IMR-90 (cell line): ENCODE data around the gene SPOUT1. TPM values are rescaled to one million over a fixed set of nuclear protein-coding genes. Genes with fewer than 3 reads are reported as not detected.

ENCODE experiments used
- ATAC-seq: fragments of 200-7000 bp; cut with Tn5 transposase; 2 replicates; pipeline ENCODE4 v1.9.1; 2020; ENCODE audit warnings: low read depth, mild to moderate bottlenecking, moderate library complexity
- BruUV-seq: library from RNA; stranded (reverse); fragments of 400-500 nt; replicated peaks from 2 replicates; lab custom pipeline; 2021; lab: Mats Ljungman, UMichigan
- CTCF ChIA-PET: fragments of 300-600 bp; formaldehyde crosslinking; extraction: SDS; loops from one replicate; lab custom pipeline; 2021; ENCODE audit warnings: antibody characterized with exemption; lab: Yijun Ruan, JAX
- POLR2A ChIA-PET: fragments of 300-600 bp; sonication (Branson Sonifier 250); formaldehyde crosslinking; loops from one replicate; lab custom pipeline; 2022; ENCODE audit warnings: antibody characterized with exemption; ENCODE audit not compliant: unreplicated experiment; lab: Charles Lee
- DNase-seq: peaks from one replicate; pipeline ENCODE4 v3.0.0; 2013
- H2AFZ ChIP-seq: replicated peaks from 2 replicates; pipeline ENCODE3; 2013; ENCODE audit warnings: low read length, mild to moderate bottlenecking; ENCODE audit not compliant: poor library complexity
- H2AK5ac ChIP-seq: 2 replicates; pipeline ENCODE4 v1.6.1; 2013; ENCODE audit warnings: low read depth, low read length, inconsistent platforms
- H2AK9ac ChIP-seq: replicated peaks from 2 replicates; pipeline ENCODE3; 2013; ENCODE audit warnings: mild to moderate bottlenecking, low read depth, low read length, moderate library complexity; ENCODE audit not compliant: poor library complexity
- H2BK120ac ChIP-seq: 2 replicates; pipeline ENCODE4 v1.6.1; 2013; ENCODE audit warnings: low read depth, low read length, inconsistent platforms
- H2BK15ac ChIP-seq: 3 replicates; pipeline ENCODE4 v1.6.1; 2013; ENCODE audit warnings: low read depth, low read length, inconsistent platforms
- H2BK20ac ChIP-seq: 2 replicates; pipeline ENCODE4 v1.6.1; 2013; ENCODE audit warnings: low read depth, mild to moderate bottlenecking, inconsistent platforms, low read length, moderate library complexity
- H2BK5ac ChIP-seq: 2 replicates; pipeline ENCODE4 v1.6.1; 2013; ENCODE audit warnings: mild to moderate bottlenecking, low read depth, low read length, inconsistent platforms; ENCODE audit not compliant: poor library complexity, severe bottlenecking
- H3K14ac ChIP-seq: replicated peaks from 2 replicates; pipeline ENCODE4 v1.6.1; 2013; ENCODE audit warnings: low read depth, low read length, inconsistent platforms
- H3K18ac ChIP-seq: 2 replicates; pipeline ENCODE4 v1.6.1; 2013; ENCODE audit warnings: low read depth, low read length, control low read depth
- H3K23ac ChIP-seq: 2 replicates; pipeline ENCODE4 v1.6.1; 2013; ENCODE audit warnings: low read depth, low read length, inconsistent platforms
- H3K27ac ChIP-seq: 2 replicates; pipeline ENCODE4 v1.5.1; 2013; ENCODE audit warnings: mild to moderate bottlenecking, control low read depth, low read length; ENCODE audit not compliant: insufficient read depth
- H3K27me3 ChIP-seq: 2 replicates; pipeline ENCODE4 v1.6.1; 2013; ENCODE audit warnings: low read length; ENCODE audit not compliant: control insufficient read depth, insufficient read depth
- H3K36me3 ChIP-seq: 2 replicates; pipeline ENCODE4 v1.6.1; 2013; ENCODE audit warnings: low read length, mixed read lengths; ENCODE audit not compliant: control insufficient read depth, insufficient read depth
- H3K4ac ChIP-seq: 2 replicates; pipeline ENCODE4 v1.6.1; 2013; ENCODE audit warnings: low read depth, low read length, inconsistent platforms
- H3K4me1 ChIP-seq: 2 replicates; pipeline ENCODE4 v1.6.1; 2013; ENCODE audit warnings: low read length, mixed read lengths; ENCODE audit not compliant: control insufficient read depth, insufficient read depth
- H3K4me2 ChIP-seq: 2 replicates; pipeline ENCODE4 v1.6.1; 2013; ENCODE audit warnings: low read depth, mild to moderate bottlenecking, control low read depth, low read length, moderate library complexity
- H3K4me3 ChIP-seq: 2 replicates; pipeline ENCODE4 v1.5.1; 2013; ENCODE audit warnings: low read depth, mild to moderate bottlenecking, control low read depth, low read length, moderate library complexity; ENCODE audit not compliant: insufficient read depth
- H3K56ac ChIP-seq: 2 replicates; pipeline ENCODE4 v1.6.1; 2013; ENCODE audit warnings: low read length, inconsistent platforms; ENCODE audit not compliant: insufficient read depth; ENCODE audit errors: extremely low read depth
- H3K79me1 ChIP-seq, 2 experiments: 2 replicates each; pipeline ENCODE4 v1.6.1; 2013; ENCODE audit warnings: low read length in 2 of 2, inconsistent platforms in 1 of 2, low read depth in 1 of 2
- H3K9ac ChIP-seq: 2 replicates; pipeline ENCODE4 v1.6.1; 2013; ENCODE audit warnings: low read depth, low read length, control low read depth
- H3K9me1 ChIP-seq: 2 replicates; pipeline ENCODE4 v1.6.1; 2013; ENCODE audit warnings: low read length, inconsistent platforms; ENCODE audit not compliant: insufficient read depth
- H3K9me3 ChIP-seq: 2 replicates; pipeline ENCODE4 v1.6.1; 2013; ENCODE audit warnings: low read length; ENCODE audit not compliant: control insufficient read depth, insufficient read depth
- H4K20me1 ChIP-seq: 2 replicates; pipeline ENCODE4 v1.6.1; 2013; ENCODE audit warnings: low read length, inconsistent platforms; ENCODE audit not compliant: insufficient read depth
- H4K5ac ChIP-seq: 2 replicates; pipeline ENCODE4 v1.6.1; 2013; ENCODE audit warnings: mild to moderate bottlenecking, low read depth, low read length, control low read depth
- H4K8ac ChIP-seq, 2 experiments: 2 replicates each; pipeline ENCODE4 v1.6.1; 2013; ENCODE audit warnings: low read depth in 2 of 2, low read length in 2 of 2, control low read depth in 1 of 2, inconsistent platforms in 1 of 2
- H4K91ac ChIP-seq: 2 replicates; pipeline ENCODE4 v1.6.1; 2013; ENCODE audit warnings: low read depth, low read length, inconsistent platforms; ENCODE audit not compliant: insufficient read depth
- CEBPB ChIP-seq: IDR thresholded peaks from 2 replicates; pipeline ENCODE4 v1.6.1; 2012; ENCODE audit warnings: low read depth, low read length, improper control_type of control experiment
- CHD1 ChIP-seq: IDR thresholded peaks from 2 replicates; pipeline ENCODE4 v1.6.1; 2012; ENCODE audit warnings: low read depth, low read length, improper control_type of control experiment
- MAFK ChIP-seq: IDR thresholded peaks from 2 replicates; pipeline ENCODE4 v1.6.1; 2012; ENCODE audit warnings: low read depth, low read length, improper control_type of control experiment
- POLR2A ChIP-seq: IDR thresholded peaks from 2 replicates; pipeline ENCODE4 v1.6.1; 2012; ENCODE audit warnings: mild to moderate bottlenecking, low read depth, low read length
- RFX5 ChIP-seq: IDR thresholded peaks from 2 replicates; pipeline ENCODE4 v1.8.0; 2012; ENCODE audit warnings: low read depth, mild to moderate bottlenecking, low read length, moderate library complexity
- WGBS, 2 experiments: methylation state at CpG; one replicate each; pipeline versions ENCODE4 v1.1.5 to v1.1.7; 2013; ENCODE audit warnings: missing lambda C conversion rate in 2 of 2; ENCODE audit not compliant: insufficient read length in 1 of 2; ENCODE audit errors: extremely low coverage in 2 of 2; 5-methylcytosine and 5-hydroxymethylcytosine counted together
- dilution Hi-C: fragments of 300-500 bp; cut with HindIII; formaldehyde crosslinking; loops from one replicate; pipeline ENCODE4 v1.14.3; 2018; ENCODE audit warnings: low sequenced_read_pairs; ENCODE audit not compliant: unreplicated experiment
- in situ Hi-C: fragments of 300-500 bp; cut with MboI; formaldehyde crosslinking; loops from 3 replicates; pipeline ENCODE4 v1.14.3; 2019; ENCODE audit warnings: low sequenced_read_pairs, inconsistent platforms, mixed read lengths
- intact Hi-C: fragments of 100-400 bp; cut with micrococcal nuclease; formaldehyde crosslinking; loops from 2 replicates; pipeline ENCODE4 v1.10.0; 2022
- polyA plus RNA-seq, 3 experiments: library from polyadenylated mRNA; depleted of rRNA; stranded (reverse); fragments of >200 nt; gene quantifications; 2 replicates each; pipeline ENCODE4 v1.2.3, GENCODE V29; 2012; ENCODE audit warnings: low replicate concordance in 1 of 3
- total RNA-seq: library from RNA; depleted of rRNA; stranded (reverse); fragments of >200 nt; gene quantifications from 2 replicates; pipeline ENCODE4 v1.2.3, GENCODE V29; 2012

SPOUT1 gene
- total and polyA plus RNA-seq, 2 of the 4 experiments (the other 2 are of a cell fraction) = 17.9 to 27.8 TPM

DNA sequence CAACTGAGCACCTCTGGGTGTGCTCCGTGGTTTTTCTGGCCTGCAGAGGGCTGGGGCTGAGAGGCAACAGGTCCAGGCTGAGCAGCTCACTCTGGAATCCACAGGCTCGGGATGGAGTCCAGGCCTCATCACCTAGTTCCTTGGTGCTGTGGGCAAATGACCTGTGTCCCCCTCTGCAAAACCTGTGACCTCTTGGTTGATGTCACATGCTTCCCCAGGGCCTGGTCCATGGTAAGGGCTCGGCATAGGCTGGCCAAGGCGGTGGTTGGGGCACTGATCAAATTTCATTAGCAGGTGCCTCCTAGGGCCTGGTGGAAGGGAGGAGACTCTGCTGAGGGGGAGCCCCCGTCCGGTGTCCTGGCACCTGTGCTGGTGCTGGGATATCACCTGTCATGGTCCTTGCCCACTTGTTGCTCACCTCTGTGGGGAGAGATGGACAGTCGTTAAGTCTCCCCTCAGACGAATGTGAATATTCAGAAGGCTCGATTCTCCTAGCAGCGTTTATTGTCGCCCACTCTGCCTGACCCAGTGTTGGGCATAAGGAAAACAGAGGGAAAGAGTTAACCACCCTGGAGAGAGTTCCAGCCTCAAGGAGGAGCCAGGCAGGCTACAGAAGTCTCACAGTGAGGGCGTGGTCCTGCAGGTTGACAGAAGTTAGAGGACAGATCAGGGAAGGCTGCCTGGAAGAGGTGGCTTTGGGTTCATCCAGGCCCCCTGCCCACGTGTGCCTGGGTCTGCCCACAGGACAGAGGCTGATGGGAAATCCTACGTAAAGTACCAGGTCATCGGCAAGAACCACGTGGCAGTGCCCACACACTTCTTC lies 7.8 kb downstream of the SPOUT1 start (continued):
- TF ChIP-seq CEBPB = no peak

DNA sequence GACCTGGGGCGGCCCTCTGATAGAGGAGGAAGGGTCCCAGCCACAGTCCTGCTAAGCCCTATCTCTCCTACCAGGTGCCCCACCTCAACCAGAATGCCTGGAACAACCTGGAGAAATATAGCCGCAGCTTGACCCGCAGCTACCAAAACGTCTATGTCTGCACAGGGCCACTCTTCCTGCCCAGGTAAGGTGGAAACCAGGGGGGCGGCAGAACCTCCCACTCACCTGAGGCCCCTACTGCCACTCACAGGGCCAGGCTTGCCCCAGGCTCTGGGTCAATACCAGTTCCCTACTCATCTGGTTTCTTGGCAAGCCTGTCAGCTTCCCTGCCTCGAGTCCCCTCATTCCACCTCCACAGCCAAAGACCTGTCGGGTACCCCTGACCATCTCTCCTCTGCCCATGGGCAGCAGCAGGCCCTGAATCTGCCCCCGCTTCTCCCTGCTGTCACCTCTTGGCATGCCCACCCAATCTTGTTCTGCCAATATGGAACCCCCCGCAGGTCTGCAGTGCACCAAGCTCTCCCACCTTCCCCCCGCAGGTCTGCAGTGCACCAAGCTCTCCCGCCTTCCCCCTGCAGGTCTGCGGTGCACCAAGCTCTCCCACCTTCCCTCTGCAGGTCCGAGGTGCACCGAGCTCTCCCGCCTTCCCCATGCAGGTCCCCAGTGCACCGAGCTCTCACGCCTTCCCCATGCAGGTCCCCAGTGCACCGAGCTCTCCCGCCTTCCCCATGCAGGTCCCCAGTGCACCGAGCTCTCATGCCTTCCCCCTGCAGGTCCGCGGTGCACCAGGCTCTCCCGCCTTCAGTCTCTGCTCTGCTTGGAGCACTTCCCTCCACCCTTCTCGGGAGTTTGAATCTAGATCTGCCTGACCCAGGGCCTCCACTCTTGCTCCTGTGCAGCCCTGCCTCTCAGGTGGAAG lies 8.7 kb downstream of the SPOUT1 start:
- CTCF ChIA-PET = no interaction called here
- Histone ChIP-seq H3K36me3 (peaks cover 34% of the 10 kb centered on the region), H2BK20ac (no peak overlapping the region), H2BK5ac (no peak overlapping the region), H2AK5ac (no peak overlapping the region), H2BK120ac (no peak overlapping the region), H3K27ac (no peak overlapping the region), H2AFZ (no peak overlapping the region), H3K14ac (no peak overlapping the region), H3K4me3 (no peak overlapping the region), H2AK9ac (no peak overlapping the region), H3K4me2 (no peak overlapping the region), H3K4ac (no peak overlapping the region), H3K18ac (no peak overlapping the region), H4K20me1 (peaks cover 14% of the 10 kb centered on the region), H4K8ac (no peak overlapping the region), H3K23ac (no peak overlapping the region), H4K5ac (no peak overlapping the region), H3K9me1 (peaks cover 9% of the 10 kb centered on the region; the same call in 1 of the 2 replicates), H3K4me1 (peaks cover 4% of the 10 kb centered on the region; the same call in 1 of the 2 replicates), H3K9me3 (no peaks in the 10 kb centered on the region), H3K56ac (no peak overlapping the region), H4K91ac (no peak overlapping the region), H3K27me3 (no peaks in the 10 kb centered on the region), H3K9ac (no peak overlapping the region), H3K79me1 (peaks cover 0 to 15% of the 10 kb centered on the region in 2 experiments; a peak in 3 of 4 replicates), H2BK15ac (no peak overlapping the region)
- WGBS, 2 experiments = 88% methylated on average over 14 of the region's 24 CpGs; no CpG with 5 or more reads in 1 of the 2 experiments
- BruUV-seq = no TSS peak
- no peak for DNase-seq
- in situ Hi-C loops (no loop called here), intact Hi-C loops (no loop called here), dilution Hi-C loops (no loop called here)
- POLR2A ChIA-PET = no interaction called here
- no peak for ATAC-seq
- TF ChIP-seq POLR2A = no peak
- no peak for TF ChIP-seq CHD1
- no peak for TF ChIP-seq MAFK
- no peak for TF ChIP-seq CEBPB
- no peak for TF ChIP-seq RFX5
